ENCODE data around the gene SNAPIN.

The SNAPIN gene

DNA sequence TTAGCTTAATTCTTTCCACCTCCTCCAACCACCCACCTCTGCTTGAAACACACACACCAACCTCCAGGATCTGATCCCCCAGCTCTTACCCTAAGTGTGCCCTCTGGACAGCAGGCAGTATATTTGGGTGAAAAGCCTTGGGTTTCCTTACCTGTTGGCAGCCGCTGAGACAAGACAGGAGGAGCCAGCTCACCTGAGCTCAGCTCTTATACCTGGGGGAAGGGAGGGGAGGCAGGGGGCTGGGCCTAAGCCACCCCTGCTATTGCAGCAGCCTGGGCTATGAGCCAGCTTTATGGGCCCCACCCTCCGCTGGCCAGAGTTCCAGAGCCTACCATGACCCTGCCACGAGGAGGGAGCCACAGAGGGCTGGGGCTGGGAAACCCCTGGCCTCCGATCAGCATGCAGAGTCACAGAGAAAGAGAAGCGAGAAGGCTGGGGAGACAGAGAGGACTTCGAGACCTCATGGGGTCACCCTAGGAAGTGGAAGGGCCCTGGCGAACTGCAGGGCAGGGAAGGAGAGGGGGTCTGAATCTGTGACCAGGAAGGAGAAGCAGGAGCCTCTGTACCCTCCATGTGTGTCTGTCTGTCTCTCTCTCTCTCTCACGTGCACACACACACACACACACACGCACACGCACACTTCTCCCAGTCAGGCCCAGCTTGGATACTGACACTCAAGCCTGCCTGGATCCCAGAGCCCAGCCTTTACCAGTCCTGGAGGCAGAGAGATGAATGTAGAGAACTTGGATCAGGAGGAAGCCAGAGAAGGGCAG is 42.2 kb upstream of the SNAPIN start, which contains the start of gene S100A14:
Gene S100A14, minus strand, starts transcription at position 182 of the 773 bp plus-strand sequence. CDS start 467 bp downstream, outside the sequence.
- Histone ChIP-seq H3K4me2 (ENCODE audit: insufficient read depth, low read length, poor library complexity, severe bottlenecking) (no peak within 1 kb of the TSS), H3K4me3 (ENCODE audit: low read length in 2 of 2) (peak within 1 kb of the TSS in 1 of 2 donors; percentile 32), H2AFZ (ENCODE audit: low read length) (no peak within 1 kb of the TSS), H3K23ac (ENCODE audit: low read depth, low read length, poor library complexity) (peak within 1 kb of the TSS; percentile 55), H3K9me3 (replicated peaks in 1 of 2; ENCODE audit: control insufficient read depth in 2 of 2, insufficient read depth in 1 of 2, low read depth in 1 of 2, low read length in 2 of 2) (no peaks in the 10 kb centered on the region), H2AK5ac (ENCODE audit: low read depth, low read length) (peak within 1 kb of the TSS; percentile 71), H2BK120ac (ENCODE audit: low read depth, low read length) (no peak within 1 kb of the TSS), H2BK5ac (ENCODE audit: low read length) (no peak within 1 kb of the TSS), H3K79me1 (ENCODE audit: low read depth, low read length) (no peaks in the 10 kb centered on the region), H3K27ac (replicated peaks; ENCODE audit: low read length) (no peak within 1 kb of the TSS), H3K9ac (ENCODE audit: low read depth, low read length, poor library complexity) (no peak within 1 kb of the TSS), H3K4ac (ENCODE audit: low read length) (no peak within 1 kb of the TSS), H3K18ac (ENCODE audit: low read length) (peak within 1 kb of the TSS; percentile 42), H4K8ac (ENCODE audit: low read depth, low read length) (no peak within 1 kb of the TSS), H3K14ac (ENCODE audit: low read length) (peak within 1 kb of the TSS; percentile 13), H4K91ac (ENCODE audit: low read depth, low read length, poor library complexity) (no peak within 1 kb of the TSS), H3K36me3 (replicated peaks in 1 of 2; ENCODE audit: control insufficient read depth in 2 of 2, insufficient read depth in 2 of 2, low read length in 2 of 2) (peaks cover 4 to 23% of the 10 kb centered on the region in 2 donors), H3K4me1 (ENCODE audit: control insufficient read depth in 2 of 2, insufficient read depth in 1 of 2, low read depth in 1 of 2, low read length in 2 of 2) (peaks cover 9 to 10% of the 10 kb centered on the region in 2 donors), H2BK15ac (ENCODE audit: low read length) (peak within 1 kb of the TSS; percentile 45), H3K27me3 (ENCODE audit: control insufficient read depth in 3 of 3, insufficient read depth in 3 of 3, low read depth in 1 of 3, low read length in 3 of 3) (no peaks in the 10 kb centered on the region), H2BK12ac (ENCODE audit: low read length) (peak within 1 kb of the TSS; percentile 2)
- no CpG with 5 or more reads among the region's 10 CpGs for WGBS, 2 donors (ENCODE audit: extremely low coverage in 2 of 2, insufficient read length in 2 of 2, insufficient replicate concordance in 1 of 2)
- no peak for DNase-seq (ENCODE audit: low spot score)

DNA sequence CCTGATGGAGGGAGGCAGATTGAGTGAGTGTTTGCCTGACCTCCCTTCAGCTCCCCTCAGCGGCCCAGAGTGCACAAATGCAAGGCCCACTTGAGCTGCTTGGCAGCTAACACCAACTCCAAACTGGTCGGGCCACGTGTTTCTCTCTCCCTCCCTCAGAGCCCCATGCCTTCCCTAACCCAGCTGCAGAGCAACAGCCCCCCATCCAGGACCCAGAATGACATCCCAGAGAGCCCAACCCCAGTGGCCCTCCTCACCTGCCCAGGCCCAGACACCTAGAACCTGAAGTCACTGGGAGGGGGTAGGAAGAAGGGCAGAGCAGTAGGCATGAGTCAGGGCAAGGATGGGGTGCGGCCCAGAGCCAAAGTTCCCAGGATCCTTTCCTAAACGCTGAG is 41.6 kb upstream of the SNAPIN start:
- Histone ChIP-seq H3K79me1 (ENCODE audit: low read depth, low read length) (no peaks in the 10 kb centered on the region), H3K4ac (ENCODE audit: low read length) (no peak overlapping the region), H3K9me3 (replicated peaks in 1 of 2; ENCODE audit: control insufficient read depth in 2 of 2, insufficient read depth in 1 of 2, low read depth in 1 of 2, low read length in 2 of 2) (no peaks in the 10 kb centered on the region), H3K23ac (ENCODE audit: low read depth, low read length, poor library complexity) (peak overlapping the region; percentile 55), H3K9ac (ENCODE audit: low read depth, low read length, poor library complexity) (no peak overlapping the region), H3K14ac (ENCODE audit: low read length) (no peak overlapping the region), H3K4me2 (ENCODE audit: insufficient read depth, low read length, poor library complexity, severe bottlenecking) (no peak overlapping the region), H2AFZ (ENCODE audit: low read length) (no peak overlapping the region), H3K4me3 (ENCODE audit: low read length in 2 of 2) (no peak overlapping the region), H4K91ac (ENCODE audit: low read depth, low read length, poor library complexity) (no peak overlapping the region), H3K36me3 (replicated peaks in 1 of 2; ENCODE audit: control insufficient read depth in 2 of 2, insufficient read depth in 2 of 2, low read length in 2 of 2) (peaks cover 4 to 23% of the 10 kb centered on the region in 2 donors), H3K27me3 (ENCODE audit: control insufficient read depth in 3 of 3, insufficient read depth in 3 of 3, low read depth in 1 of 3, low read length in 3 of 3) (no peaks in the 10 kb centered on the region), H3K18ac (ENCODE audit: low read length) (no peak overlapping the region), H3K4me1 (ENCODE audit: control insufficient read depth in 2 of 2, insufficient read depth in 1 of 2, low read depth in 1 of 2, low read length in 2 of 2) (peaks cover 4 to 9% of the 10 kb centered on the region in 2 donors), H2AK5ac (ENCODE audit: low read depth, low read length) (peak overlapping the region; percentile 71), H3K27ac (replicated peaks; ENCODE audit: low read length) (no peak overlapping the region), H2BK12ac (ENCODE audit: low read length) (peak overlapping the region; percentile 2), H2BK120ac (ENCODE audit: low read depth, low read length) (no peak overlapping the region), H2BK5ac (ENCODE audit: low read length) (no peak overlapping the region), H2BK15ac (ENCODE audit: low read length) (peak overlapping the region; percentile 45), H4K8ac (ENCODE audit: low read depth, low read length) (no peak overlapping the region)
- no peak for DNase-seq (ENCODE audit: low spot score)
- WGBS, 2 donors (ENCODE audit: extremely low coverage in 2 of 2, insufficient read length in 2 of 2, insufficient replicate concordance in 1 of 2) = no CpG with 5 or more reads among the region's 5 CpGs

- no peak overlapping the region for H3K4ac ChIP-seq (ENCODE audit: low read length)
- peak; percentile 37 for DNase-seq (ENCODE audit: low spot score)
Observed at GRCh38 chr1:153617663-153618062, 40.8 kb upstream of the SNAPIN start.

DNA sequence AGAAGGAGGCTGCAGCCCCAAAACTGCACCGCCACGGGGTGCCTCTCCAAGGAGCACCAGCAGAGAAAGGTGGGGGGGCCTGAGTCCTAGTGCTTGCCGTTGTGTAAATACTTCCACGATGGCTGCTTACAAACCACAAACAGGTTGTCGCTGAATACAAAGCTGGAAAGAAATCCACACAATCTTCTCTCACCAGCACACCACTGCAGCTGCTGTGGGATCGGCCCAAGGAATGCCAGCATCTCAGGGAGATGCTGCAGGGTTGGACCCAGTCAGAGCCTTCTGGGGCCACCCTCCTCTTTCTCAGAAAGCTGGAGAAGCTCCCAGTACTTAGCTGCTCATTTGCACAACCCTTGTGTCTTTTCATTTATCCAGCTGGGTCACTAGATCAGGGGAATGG is 39.3 kb upstream of the SNAPIN start:
- H2AFZ ChIP-seq (ENCODE audit: low read length) = no peak overlapping the region
- no peak overlapping the region for H3K4me3 ChIP-seq (ENCODE audit: low read length in 2 of 2)
- no peak overlapping the region for H2BK120ac ChIP-seq (ENCODE audit: low read depth, low read length)
- H3K4me1 ChIP-seq (ENCODE audit: control insufficient read depth in 2 of 2, insufficient read depth in 1 of 2, low read depth in 1 of 2, low read length in 2 of 2) = no peaks in the 10 kb centered on the region
- H3K23ac ChIP-seq (ENCODE audit: low read depth, low read length, poor library complexity) = no peak overlapping the region
- no peak overlapping the region for H4K8ac ChIP-seq (ENCODE audit: low read depth, low read length)
- no peak overlapping the region for H3K4me2 ChIP-seq (ENCODE audit: insufficient read depth, low read length, poor library complexity, severe bottlenecking)
- H3K9me3 ChIP-seq (replicated peaks in 1 of 2; ENCODE audit: control insufficient read depth in 2 of 2, insufficient read depth in 1 of 2, low read depth in 1 of 2, low read length in 2 of 2) = no peaks in the 10 kb centered on the region
- peaks cover 4 to 39% of the 10 kb centered on the region in 2 donors for H3K36me3 ChIP-seq (replicated peaks in 1 of 2; ENCODE audit: control insufficient read depth in 2 of 2, insufficient read depth in 2 of 2, low read length in 2 of 2)
- no peak overlapping the region for H2AK5ac ChIP-seq (ENCODE audit: low read depth, low read length)
- H3K27me3 ChIP-seq (ENCODE audit: control insufficient read depth in 3 of 3, insufficient read depth in 3 of 3, low read depth in 1 of 3, low read length in 3 of 3) = no peaks in the 10 kb centered on the region
- H4K91ac ChIP-seq (ENCODE audit: low read depth, low read length, poor library complexity) = no peak overlapping the region
- no peak for DNase-seq (ENCODE audit: low spot score)
- H3K27ac ChIP-seq (replicated peaks; ENCODE audit: low read length) = no peak overlapping the region
- no peak overlapping the region for H2BK5ac ChIP-seq (ENCODE audit: low read length)
- no peak overlapping the region for H2BK15ac ChIP-seq (ENCODE audit: low read length)
- no peak overlapping the region for H3K9ac ChIP-seq (ENCODE audit: low read depth, low read length, poor library complexity)
- H2BK12ac ChIP-seq (ENCODE audit: low read length) = no peak overlapping the region
- no peak overlapping the region for H3K18ac ChIP-seq (ENCODE audit: low read length)
- no peaks in the 10 kb centered on the region for H3K79me1 ChIP-seq (ENCODE audit: low read depth, low read length)
- H3K14ac ChIP-seq (ENCODE audit: low read length) = no peak overlapping the region
- no peak overlapping the region for H3K4ac ChIP-seq (ENCODE audit: low read length)
- WGBS, 2 donors (ENCODE audit: extremely low coverage in 2 of 2, insufficient read length in 2 of 2, insufficient replicate concordance in 1 of 2) = no CpG with 5 or more reads among the region's 6 CpGs

More at GRCh38 chr1:153617663-153618062, 40.8 kb upstream of the SNAPIN start:
- Histone ChIP-seq H2BK120ac (ENCODE audit: low read depth, low read length) (no peak overlapping the region), H4K8ac (ENCODE audit: low read depth, low read length) (no peak overlapping the region), H3K27me3 (ENCODE audit: control insufficient read depth in 3 of 3, insufficient read depth in 3 of 3, low read depth in 1 of 3, low read length in 3 of 3) (no peaks in the 10 kb centered on the region), H2BK5ac (ENCODE audit: low read length) (no peak overlapping the region), H3K9ac (ENCODE audit: low read depth, low read length, poor library complexity) (no peak overlapping the region), H3K4me3 (ENCODE audit: low read length in 2 of 2) (no peak overlapping the region), H3K4me2 (ENCODE audit: insufficient read depth, low read length, poor library complexity, severe bottlenecking) (no peak overlapping the region), H3K23ac (ENCODE audit: low read depth, low read length, poor library complexity) (peak overlapping the region; percentile 83), H2AK5ac (ENCODE audit: low read depth, low read length) (no peak overlapping the region), H3K18ac (ENCODE audit: low read length) (no peak overlapping the region), H3K4me1 (ENCODE audit: control insufficient read depth in 2 of 2, insufficient read depth in 1 of 2, low read depth in 1 of 2, low read length in 2 of 2) (peaks cover 0 to 3% of the 10 kb centered on the region in 2 donors), H2BK12ac (ENCODE audit: low read length) (no peak overlapping the region), H3K36me3 (replicated peaks in 1 of 2; ENCODE audit: control insufficient read depth in 2 of 2, insufficient read depth in 2 of 2, low read length in 2 of 2) (peaks cover 4 to 28% of the 10 kb centered on the region in 2 donors), H3K14ac (ENCODE audit: low read length) (no peak overlapping the region), H2AFZ (ENCODE audit: low read length) (no peak overlapping the region), H3K9me3 (replicated peaks in 1 of 2; ENCODE audit: control insufficient read depth in 2 of 2, insufficient read depth in 1 of 2, low read depth in 1 of 2, low read length in 2 of 2) (no peaks in the 10 kb centered on the region), H2BK15ac (ENCODE audit: low read length) (no peak overlapping the region), H3K79me1 (ENCODE audit: low read depth, low read length) (no peaks in the 10 kb centered on the region), H4K91ac (ENCODE audit: low read depth, low read length, poor library complexity) (no peak overlapping the region), H3K27ac (replicated peaks; ENCODE audit: low read length) (no peak overlapping the region)
- no CpG with 5 or more reads among the region's 6 CpGs for WGBS, 2 donors (ENCODE audit: extremely low coverage in 2 of 2, insufficient read length in 2 of 2, insufficient replicate concordance in 1 of 2)

All from neuronal stem cell (in vitro differentiated cells).